H9 (cell line): Measurements from ENCODE around the gene DEPDC5. TPM values are rescaled to one million over a fixed set of nuclear protein-coding genes. Genes with fewer than 3 reads are reported as not detected.

Source experiments
- DNase-seq: peaks from one replicate; pipeline ENCODE4 v3.0.0-alpha.2; 2017
- H2AFZ ChIP-seq: one replicate; pipeline ENCODE4 v1.6.1; 2013; ENCODE audit warnings: mild to moderate bottlenecking, low read length, control low read depth, moderate library complexity
- H2AK5ac ChIP-seq: 2 replicates; pipeline ENCODE4 v1.6.1; 2013; ENCODE audit warnings: low read length, control low read depth, mixed read lengths; ENCODE audit not compliant: insufficient read length
- H2BK120ac ChIP-seq: one replicate; pipeline ENCODE4 v1.6.1; 2013; ENCODE audit warnings: low read depth, mild to moderate bottlenecking, low read length, control low read depth, inconsistent platforms; ENCODE audit not compliant: poor library complexity, severe bottlenecking
- H2BK12ac ChIP-seq: 2 replicates; pipeline ENCODE4 v1.6.1; 2013; ENCODE audit warnings: low read length, control low read depth, mixed read lengths, low read depth; ENCODE audit not compliant: insufficient read length
- H2BK15ac ChIP-seq: 2 replicates; pipeline ENCODE4 v1.6.1; 2013; ENCODE audit warnings: low read depth, low read length, control low read depth
- H2BK20ac ChIP-seq: one replicate; pipeline ENCODE4 v1.6.1; 2013; ENCODE audit warnings: low read depth, mild to moderate bottlenecking, low read length, control low read depth, inconsistent platforms; ENCODE audit not compliant: poor library complexity, severe bottlenecking
- H2BK5ac ChIP-seq: 2 replicates; pipeline ENCODE4 v1.6.1; 2013; ENCODE audit warnings: low read length, control low read depth, mixed read lengths; ENCODE audit not compliant: insufficient read length
- H3K14ac ChIP-seq: 2 replicates; pipeline ENCODE4 v1.6.1; 2013; ENCODE audit warnings: low read length, control low read depth; ENCODE audit not compliant: insufficient read depth
- H3K18ac ChIP-seq: 2 replicates; pipeline ENCODE4 v1.6.1; 2013; ENCODE audit warnings: low read depth, mild to moderate bottlenecking, mixed read lengths, low read length, control low read depth; ENCODE audit not compliant: insufficient read length
- H3K23ac ChIP-seq: 2 replicates; pipeline ENCODE4 v1.6.1; 2013; ENCODE audit warnings: low read length, control low read depth, mixed read lengths, low read depth; ENCODE audit not compliant: insufficient read length
- H3K23me2 ChIP-seq: 2 replicates; pipeline ENCODE4 v1.6.1; 2013; ENCODE audit warnings: low read depth, mild to moderate bottlenecking, mixed read lengths, low read length, control low read depth; ENCODE audit not compliant: insufficient read length, poor library complexity, severe bottlenecking
- H3K27ac ChIP-seq: 2 replicates; pipeline ENCODE4 v1.5.1; 2013; ENCODE audit warnings: low read length, control low read depth, mixed read lengths, low read depth; ENCODE audit not compliant: insufficient read length
- H3K27me3 ChIP-seq: 2 replicates; pipeline ENCODE4 v1.6.1; 2013; ENCODE audit warnings: low read length, control low read depth, inconsistent platforms; ENCODE audit not compliant: insufficient read depth
- H3K4ac ChIP-seq: 2 replicates; pipeline ENCODE4 v1.6.1; 2013; ENCODE audit warnings: low read depth, mild to moderate bottlenecking, control low read depth, inconsistent platforms, low read length, moderate library complexity
- H3K4me1 ChIP-seq: 2 replicates; pipeline ENCODE4 v1.6.1; 2013; ENCODE audit warnings: low read length, control low read depth, inconsistent platforms; ENCODE audit not compliant: insufficient read depth
- H3K4me2 ChIP-seq: 2 replicates; pipeline ENCODE4 v1.6.1; 2013; ENCODE audit warnings: low read length, control low read depth, mixed read lengths; ENCODE audit not compliant: insufficient read length, insufficient read depth
- H3K56ac ChIP-seq: 2 replicates; pipeline ENCODE4 v1.6.1; 2013; ENCODE audit warnings: low read depth, mild to moderate bottlenecking, mixed read lengths, low read length, control low read depth; ENCODE audit not compliant: insufficient read length
- H3K79me1 ChIP-seq: 2 replicates; pipeline ENCODE4 v1.6.1; 2013; ENCODE audit warnings: low read depth, mild to moderate bottlenecking, moderate library complexity, low read length, control low read depth, inconsistent platforms; ENCODE audit not compliant: insufficient read depth, poor library complexity, severe bottlenecking
- H3K79me2 ChIP-seq: 2 replicates; pipeline ENCODE4 v1.6.1; 2013; ENCODE audit warnings: low read length, control low read depth, inconsistent platforms; ENCODE audit not compliant: insufficient read depth
- H3K9ac ChIP-seq: 2 replicates; pipeline ENCODE4 v1.6.1; 2013; ENCODE audit warnings: low read length, control low read depth, mixed read lengths; ENCODE audit not compliant: insufficient read length; ENCODE audit errors: extremely low read depth
- H3K9me3 ChIP-seq: one replicate; pipeline ENCODE4 v1.6.1; 2013; ENCODE audit warnings: low read depth, low read length, inconsistent platforms; ENCODE audit not compliant: control insufficient read depth
- H3T11ph ChIP-seq: one replicate; pipeline ENCODE4 v1.6.1; 2013; ENCODE audit warnings: mild to moderate bottlenecking, low read length, control low read depth, inconsistent platforms
- H4K20me1 ChIP-seq: one replicate; pipeline ENCODE4 v1.6.1; 2013; ENCODE audit not compliant: control insufficient read depth, insufficient read length, insufficient read depth
- H4K5ac ChIP-seq: 2 replicates; pipeline ENCODE4 v1.6.1; 2013; ENCODE audit warnings: low read depth, mild to moderate bottlenecking, mixed read lengths, low read length, control low read depth; ENCODE audit not compliant: insufficient read length
- H4K8ac ChIP-seq: replicated peaks from 2 replicates; pipeline ENCODE4 v1.6.1; 2013; ENCODE audit warnings: low read length, control low read depth, mixed read lengths, low read depth; ENCODE audit not compliant: insufficient read length
- H4K91ac ChIP-seq: 2 replicates; pipeline ENCODE4 v1.6.1; 2013; ENCODE audit warnings: low read depth, mild to moderate bottlenecking, moderate library complexity, mixed read lengths, low read length, control low read depth; ENCODE audit not compliant: insufficient read length
- H3K27ac Mint-ChIP-seq, 3 experiments: 2 replicates in 2 of 3; 3 replicates in 1 of 3; pipeline ENCODE4 v1.8.0; 2020 to 2021; ENCODE audit warnings: mixed read lengths in 3 of 3, mild to moderate bottlenecking in 1 of 3, moderate library complexity in 1 of 3
- H3K27me3 Mint-ChIP-seq: 2 replicates; pipeline ENCODE4 v1.8.0; 2021; ENCODE audit warnings: low read depth, mild to moderate bottlenecking, moderate library complexity, mixed read lengths
- H3K36me3 Mint-ChIP-seq, 3 experiments: 2 replicates in 2 of 3; 3 replicates in 1 of 3; pipeline ENCODE4 v1.8.0; 2020 to 2021; ENCODE audit warnings: low read depth in 3 of 3, mixed read lengths in 3 of 3; ENCODE audit not compliant: insufficient read depth in 1 of 3
- H3K4me1 Mint-ChIP-seq, 2 experiments: 2 replicates each; pipeline ENCODE4 v1.8.0; 2020; ENCODE audit warnings: mixed read lengths in 2 of 2
- H3K4me3 Mint-ChIP-seq, 2 experiments: 2 replicates in 1 of 2; 3 replicates in 1 of 2; pipeline ENCODE4 v1.8.0; 2020 to 2021; ENCODE audit warnings: mild to moderate bottlenecking in 2 of 2, mixed read lengths in 2 of 2, moderate library complexity in 1 of 2
- H3K9me3 Mint-ChIP-seq, 2 experiments: 2 replicates in 1 of 2; 3 replicates in 1 of 2; pipeline ENCODE4 v1.8.0; 2020; ENCODE audit warnings: mild to moderate bottlenecking in 2 of 2, mixed read lengths in 2 of 2, moderate library complexity in 1 of 2
- WGBS: extraction: QIAGEN DNeasy Blood & Tissue Kit; methylation state at CpG from one replicate; pipeline ENCODE4 v1.1.7; 2013; ENCODE audit warnings: missing lambda C conversion rate, low lambda C conversion rate, mixed read lengths; ENCODE audit not compliant: insufficient read length; ENCODE audit errors: extremely low coverage; 5-methylcytosine and 5-hydroxymethylcytosine counted together
- total RNA-seq: library from RNA; stranded (reverse); gene quantifications from 2 replicates; pipeline ENCODE4 v1.2.1, GENCODE V29; 2021
- TF ChIP-seq, protein P1 (sequence below): fragments of 200-600 bp; sonication (generic); conservative IDR thresholded peaks from 3 replicates; pipeline ENCODE4 v1.8.0; 2021; ENCODE audit warnings: antibody characterized with exemption, mild to moderate bottlenecking

Gene DEPDC5
- total RNA-seq, 1 experiment from 2014 or later, result 29.2 TPM

DNA sequence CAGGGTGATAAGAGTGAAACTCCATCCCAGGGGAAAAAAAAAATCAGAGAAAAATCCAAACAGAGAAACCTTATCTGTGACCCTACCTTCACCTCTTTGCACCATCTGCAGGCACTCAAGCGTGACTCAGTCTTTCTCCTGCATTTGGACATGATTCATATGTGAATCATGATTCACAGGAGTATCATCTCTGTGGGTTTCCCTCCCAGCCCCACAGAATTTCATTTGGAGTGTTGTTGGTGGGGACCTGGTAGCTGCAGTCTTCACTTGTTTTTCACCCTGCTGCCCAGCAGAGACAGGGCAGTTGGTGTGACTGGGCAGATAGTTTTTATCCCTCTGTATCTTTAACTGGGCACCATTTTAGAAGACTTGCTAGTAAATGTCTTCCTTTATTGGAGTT is 75.7 kb downstream of the DEPDC5 start:
- Histone ChIP-seq H2BK15ac (no peak overlapping the region), H3K9me3 (no peaks in the 10 kb centered on the region), H3T11ph (no peak overlapping the region), H2BK120ac (no peak overlapping the region), H3K27ac (no peak overlapping the region), H2BK20ac (no peak overlapping the region), H3K27me3 (no peaks in the 10 kb centered on the region), H2AK5ac (no peak overlapping the region), H3K4me2 (no peak overlapping the region), H2AFZ (no peak overlapping the region), H3K18ac (no peak overlapping the region), H2BK5ac (no peak overlapping the region), H3K79me2 (no peaks in the 10 kb centered on the region), H3K23me2 (no peaks in the 10 kb centered on the region), H3K4ac (no peak overlapping the region), H3K56ac (no peak overlapping the region), H4K91ac (no peak overlapping the region), H3K4me1 (no peaks in the 10 kb centered on the region), H3K14ac (no peak overlapping the region), H3K79me1 (no peaks in the 10 kb centered on the region), H4K8ac (no peak overlapping the region), H4K20me1 (no peaks in the 10 kb centered on the region), H4K5ac (no peak overlapping the region), H3K9ac (no peak overlapping the region), H2BK12ac (no peak overlapping the region), H3K23ac (no peak overlapping the region)
- TF ChIP-seq, protein P1, sequence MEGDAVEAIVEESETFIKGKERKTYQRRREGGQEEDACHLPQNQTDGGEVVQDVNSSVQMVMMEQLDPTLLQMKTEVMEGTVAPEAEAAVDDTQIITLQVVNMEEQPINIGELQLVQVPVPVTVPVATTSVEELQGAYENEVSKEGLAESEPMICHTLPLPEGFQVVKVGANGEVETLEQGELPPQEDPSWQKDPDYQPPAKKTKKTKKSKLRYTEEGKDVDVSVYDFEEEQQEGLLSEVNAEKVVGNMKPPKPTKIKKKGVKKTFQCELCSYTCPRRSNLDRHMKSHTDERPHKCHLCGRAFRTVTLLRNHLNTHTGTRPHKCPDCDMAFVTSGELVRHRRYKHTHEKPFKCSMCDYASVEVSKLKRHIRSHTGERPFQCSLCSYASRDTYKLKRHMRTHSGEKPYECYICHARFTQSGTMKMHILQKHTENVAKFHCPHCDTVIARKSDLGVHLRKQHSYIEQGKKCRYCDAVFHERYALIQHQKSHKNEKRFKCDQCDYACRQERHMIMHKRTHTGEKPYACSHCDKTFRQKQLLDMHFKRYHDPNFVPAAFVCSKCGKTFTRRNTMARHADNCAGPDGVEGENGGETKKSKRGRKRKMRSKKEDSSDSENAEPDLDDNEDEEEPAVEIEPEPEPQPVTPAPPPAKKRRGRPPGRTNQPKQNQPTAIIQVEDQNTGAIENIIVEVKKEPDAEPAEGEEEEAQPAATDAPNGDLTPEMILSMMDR, result no peak
- H3K4me3 Mint-ChIP-seq, result no peak overlapping the region
- no peaks in the 10 kb centered on the region for H3K9me3 Mint-ChIP-seq
- DNase-seq, result no peak
- WGBS, result no CpG with 5 or more reads among the region's 1 CpG
- H3K27me3 Mint-ChIP-seq, result no peaks in the 10 kb centered on the region
- H3K36me3 Mint-ChIP-seq, result peaks cover 0 to 35% (median 5%) of the 10 kb centered on the region in 3 experiments; a peak in 5 of 7 replicates
- no peak overlapping the region for H3K27ac Mint-ChIP-seq
- no peaks in the 10 kb centered on the region for H3K4me1 Mint-ChIP-seq
